ENCODE results near the gene SLC13A3.

DNA sequence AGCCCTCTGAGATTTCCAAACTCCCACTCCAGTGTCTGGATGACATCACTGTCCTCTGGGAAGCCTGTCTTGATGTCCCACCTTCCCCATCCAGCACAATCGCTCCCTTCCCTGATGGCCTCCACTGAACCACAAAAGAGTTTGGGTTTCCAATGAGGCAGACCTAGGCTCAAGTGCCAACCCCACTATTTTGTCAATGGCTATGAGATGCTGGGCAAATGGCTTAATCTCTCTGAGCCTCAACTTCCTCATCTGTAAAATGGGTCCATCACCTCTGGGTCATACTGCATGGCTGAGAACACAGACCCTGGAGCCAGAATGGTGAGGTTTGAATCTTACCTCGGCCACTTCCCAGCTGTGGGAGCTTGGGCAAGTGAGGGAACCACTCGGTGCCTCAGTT lies 11.7 kb downstream of the SLC13A3 start:
- TF ChIP-seq, protein P1, sequence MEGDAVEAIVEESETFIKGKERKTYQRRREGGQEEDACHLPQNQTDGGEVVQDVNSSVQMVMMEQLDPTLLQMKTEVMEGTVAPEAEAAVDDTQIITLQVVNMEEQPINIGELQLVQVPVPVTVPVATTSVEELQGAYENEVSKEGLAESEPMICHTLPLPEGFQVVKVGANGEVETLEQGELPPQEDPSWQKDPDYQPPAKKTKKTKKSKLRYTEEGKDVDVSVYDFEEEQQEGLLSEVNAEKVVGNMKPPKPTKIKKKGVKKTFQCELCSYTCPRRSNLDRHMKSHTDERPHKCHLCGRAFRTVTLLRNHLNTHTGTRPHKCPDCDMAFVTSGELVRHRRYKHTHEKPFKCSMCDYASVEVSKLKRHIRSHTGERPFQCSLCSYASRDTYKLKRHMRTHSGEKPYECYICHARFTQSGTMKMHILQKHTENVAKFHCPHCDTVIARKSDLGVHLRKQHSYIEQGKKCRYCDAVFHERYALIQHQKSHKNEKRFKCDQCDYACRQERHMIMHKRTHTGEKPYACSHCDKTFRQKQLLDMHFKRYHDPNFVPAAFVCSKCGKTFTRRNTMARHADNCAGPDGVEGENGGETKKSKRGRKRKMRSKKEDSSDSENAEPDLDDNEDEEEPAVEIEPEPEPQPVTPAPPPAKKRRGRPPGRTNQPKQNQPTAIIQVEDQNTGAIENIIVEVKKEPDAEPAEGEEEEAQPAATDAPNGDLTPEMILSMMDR (IDR thresholded peaks at IDR 0.05) = no peak
- no peak for TF ChIP-seq EP300 (IDR thresholded peaks at IDR 0.05)
- no peak for TF ChIP-seq POLR2A (IDR thresholded peaks at IDR 0.05)

Measured in suprapubic skin (tissue), 3 donors.